Right renal cortex interstitium (tissue), 3 donors: ENCODE measurements around the gene REG4. TPM values are rescaled to one million over a fixed set of nuclear protein-coding genes. Genes with fewer than 3 reads are reported as not detected.
"Not testable (repeated sequence)": the region's sequence is repeated elsewhere in the genome, so short reads cannot be mapped to it uniquely, and the experiment has no call there.

Experiments
- DNase-seq, 3 donors: peaks; one replicate each; pipeline ENCODE4 v3.0.0-alpha.2; 2013; ENCODE audit warnings: low read depth in 3 of 3, low spot score in 2 of 3
- polyA plus RNA-seq, 3 donors: library from polyadenylated mRNA; unstranded; fragments of 120-200 nt; gene quantifications; one replicate each; pipeline ENCODE4 v1.2.1, GENCODE V29; 2013; ENCODE audit not compliant: insufficient read length in 3 of 3

REG4 gene
- polyA plus RNA-seq, 3 donors, result 0.75 to 1.4 (median 0.85) TPM

GRCh38 chr1:119808972-119809550 is 2.2 kb downstream of the REG4 start:
- DNase-seq, result peak in 2 of 3 donors; percentile 52 to 64

GRCh38 chr1:119808491-119808890 is 2.8 kb downstream of the REG4 start:
- DNase-seq, result no peak

GRCh38 chr1:119806489-119806888 is 4.8 kb downstream of the REG4 start:
- DNase-seq, result no peak

GRCh38 chr1:119805746-119806145 is 5.5 kb downstream of the REG4 start:
- DNase-seq, result no peak

GRCh38 chr1:119805247-119805646 is 6.0 kb downstream of the REG4 start:
- DNase-seq, result no peak

GRCh38 chr1:119799599-119800177 is 11.6 kb downstream of the REG4 start:
- no peak for DNase-seq

GRCh38 chr1:119799003-119799402 is 12.3 kb downstream of the REG4 start:
- no peak for DNase-seq

GRCh38 chr1:119797606-119798005 is 13.7 kb downstream of the REG4 start:
- DNase-seq, result no peak

- no peak for DNase-seq
Observed at GRCh38 chr1:119797162-119797561, 14.1 kb downstream of the REG4 start.

- no peak for DNase-seq
Observed at GRCh38 chr1:119795261-119796200, 15.7 kb downstream of the REG4 start.

GRCh38 chr1:119794876-119795240 is 16.4 kb downstream of the REG4 start:
- no peak for DNase-seq

GRCh38 chr1:119794230-119794875 is 16.9 kb downstream of the REG4 start:
- no peak for DNase-seq

GRCh38 chr1:119791377-119791776 is 19.9 kb downstream of the REG4 start:
- DNase-seq, result no peak

GRCh38 chr1:119790451-119791198 is 20.6 kb downstream of the REG4 start:
- no peak for DNase-seq

GRCh38 chr1:119787776-119788175 is 23.5 kb downstream of the REG4 start:
- no peak for DNase-seq

- DNase-seq, result not testable (repeated sequence)
Observed at GRCh38 chr1:119786473-119787050, 24.7 kb downstream of the REG4 start.

- not testable (repeated sequence) for DNase-seq
Observed at GRCh38 chr1:119786046-119786445, 25.2 kb downstream of the REG4 start.

GRCh38 chr1:119784191-119784781 is 27.0 kb downstream of the REG4 start:
- no peak for DNase-seq

- DNase-seq, result no peak
Observed at GRCh38 chr1:119783354-119784185, 27.7 kb downstream of the REG4 start.
